GM21360 (cell line): ENCODE results near the gene LIPH.
A peak's percentile ranks its signal among the peaks of the same experiment; 100 is the strongest.
"Not testable (repeated sequence)": the region's sequence is repeated elsewhere in the genome, so short reads cannot be mapped to it uniquely, and the experiment has no call there.

Experiments
- ATAC-seq: cut with Tn5 transposase; IDR thresholded peaks from one replicate; pipeline ENCODE4 v1.9.1; 2021; ENCODE audit warnings: mild to moderate bottlenecking, moderate library complexity; ENCODE audit not compliant: unreplicated experiment

The LIPH gene

GRCh38 chr3:185552358-185552877, at the start of gene LIPH:
Gene LIPH, minus strand, starts transcription at chr3:185552588. Its CDS starts 117 bp downstream, at chr3:185552471.
- no peak for ATAC-seq

- ATAC-seq, result no peak
These were observed 43.1 kb upstream of the LIPH start for GRCh38 chr3:185595526-185595925.

DNA sequence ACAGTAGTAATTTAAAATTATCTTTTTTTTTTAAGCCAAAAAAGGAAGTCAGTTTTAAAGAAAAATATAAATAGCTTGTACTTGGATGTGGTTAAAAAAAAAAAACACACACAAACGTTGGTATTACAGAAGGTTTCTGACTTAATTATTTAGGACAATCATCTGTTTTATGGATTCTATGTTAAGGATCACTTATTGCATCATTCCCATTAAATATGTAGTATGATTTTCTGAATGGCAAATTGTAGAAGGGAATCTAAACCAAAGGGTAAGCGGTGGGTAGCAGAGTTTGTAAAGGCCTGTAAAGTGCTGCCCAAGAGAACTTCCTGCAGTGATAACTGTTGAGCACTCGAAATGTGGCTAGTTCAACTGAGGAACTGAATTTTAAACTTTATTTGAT, 41.7 kb upstream of the LIPH start:
- ATAC-seq, result no peak

DNA sequence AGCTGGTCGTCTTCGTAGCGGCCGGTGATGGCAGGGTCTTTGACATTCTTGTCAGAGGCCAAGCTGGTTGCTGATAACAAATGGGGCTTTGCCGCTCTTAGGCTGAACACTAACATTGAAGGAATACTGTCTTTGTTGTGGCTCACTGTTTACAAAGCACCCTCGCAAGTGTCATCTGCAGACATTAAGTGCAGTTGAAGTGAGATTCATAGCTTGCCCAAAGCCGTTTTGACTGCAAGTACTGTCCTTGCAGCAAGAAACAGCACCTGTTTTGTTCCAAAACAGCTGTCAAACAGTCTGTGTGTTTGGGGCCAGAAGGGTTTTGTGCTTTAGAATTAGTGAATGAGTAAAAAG, 34.3 kb upstream of the LIPH start:
- no peak for ATAC-seq

DNA sequence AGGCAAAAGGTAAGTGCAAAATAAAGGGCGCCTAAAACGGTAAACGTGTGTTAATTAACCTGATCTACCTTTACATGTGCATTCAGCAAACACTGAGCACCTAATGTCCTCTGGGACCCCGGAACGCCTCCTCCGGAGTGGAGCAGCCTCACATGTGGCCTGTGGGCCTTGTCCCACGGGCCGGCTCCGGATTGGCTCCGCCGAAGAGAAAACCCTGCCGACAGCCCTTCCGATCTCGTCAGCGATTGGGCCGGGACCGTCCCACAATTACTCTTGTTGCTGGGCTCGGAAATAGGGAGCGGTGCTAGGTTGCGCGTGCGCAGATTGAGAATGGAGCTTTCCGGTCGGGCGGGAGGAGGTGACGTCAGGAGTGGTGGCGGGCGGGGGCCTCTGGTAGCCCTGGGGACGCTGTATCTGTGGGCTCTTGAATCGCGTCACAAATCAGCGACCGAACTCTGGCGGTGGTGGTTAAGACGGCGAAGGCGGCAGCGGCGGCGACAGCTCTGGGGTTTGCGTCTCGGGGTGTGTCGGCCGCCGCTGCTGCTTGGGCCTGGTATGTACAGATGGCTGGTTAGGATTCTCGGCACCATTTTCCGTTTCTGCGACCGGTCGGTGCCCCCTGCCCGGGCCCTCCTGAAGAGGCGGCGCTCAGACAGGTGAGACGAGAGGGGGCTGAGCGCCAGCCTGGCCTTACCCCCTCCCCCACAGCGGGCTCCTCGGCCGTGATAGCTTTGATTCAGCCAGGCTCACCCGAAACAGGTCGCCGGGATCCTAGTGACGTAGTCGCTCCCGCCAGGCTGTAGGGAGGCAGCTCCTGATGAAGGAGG, 33.7 kb upstream of the LIPH start, which contains the start of gene SENP2:
Gene SENP2 (plus strand): TSS at position 437 of the 827 bp plus-strand sequence. CDS start 119 bp downstream, at position 556.
- ATAC-seq, result peak; percentile 92

DNA sequence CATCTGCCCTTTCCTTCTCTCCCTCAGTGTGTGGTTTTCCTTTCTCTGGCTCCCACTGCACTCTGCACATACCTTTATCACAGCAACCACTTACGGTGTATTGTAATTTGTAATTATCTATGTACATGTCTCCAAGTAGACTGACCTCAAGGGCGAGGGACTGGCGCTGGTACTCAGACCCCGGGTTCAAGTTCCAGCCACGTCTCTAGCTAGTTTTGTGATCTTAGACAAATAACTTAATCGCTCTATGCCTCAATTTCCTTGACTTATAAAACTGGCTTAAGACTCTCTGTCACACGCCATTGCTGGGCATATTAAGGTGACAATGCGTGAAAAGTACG, 33.1 kb upstream of the LIPH start:
- no peak for ATAC-seq

GRCh38 chr3:185584686-185585085, 32.3 kb upstream of the LIPH start:
- no peak for ATAC-seq

- ATAC-seq, result no peak
These were observed 31.5 kb upstream of the LIPH start for GRCh38 chr3:185583925-185584324.

DNA sequence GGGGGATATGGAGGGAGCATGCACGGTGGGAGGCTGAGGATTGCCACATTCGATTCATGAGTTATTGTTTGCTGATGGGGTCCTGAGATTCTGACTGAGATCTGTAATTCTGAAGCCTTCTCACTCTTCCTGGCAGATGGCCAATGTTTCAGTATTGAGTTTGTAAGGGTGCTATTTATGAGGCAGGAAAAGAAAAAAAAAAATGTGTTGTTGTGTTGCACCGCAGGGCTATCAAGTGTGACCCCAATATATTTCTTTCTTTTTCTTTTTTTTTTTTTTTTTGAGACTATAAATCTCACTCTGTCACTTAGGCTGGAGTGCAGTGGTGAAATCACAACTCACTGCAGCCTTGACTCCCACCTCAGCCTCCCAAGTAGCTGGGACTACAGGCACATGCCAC, 30.5 kb upstream of the LIPH start:
- ATAC-seq, result no peak

- no peak for ATAC-seq
These were observed 29.8 kb upstream of the LIPH start for GRCh38 chr3:185582236-185582635.

GRCh38 chr3:185575108-185575869, 22.9 kb upstream of the LIPH start:
- ATAC-seq, result not testable (repeated sequence)

GRCh38 chr3:185572183-185572582, 19.8 kb upstream of the LIPH start:
- no peak for ATAC-seq

GRCh38 chr3:185561958-185562357, 9.6 kb upstream of the LIPH start:
- no peak for ATAC-seq

DNA sequence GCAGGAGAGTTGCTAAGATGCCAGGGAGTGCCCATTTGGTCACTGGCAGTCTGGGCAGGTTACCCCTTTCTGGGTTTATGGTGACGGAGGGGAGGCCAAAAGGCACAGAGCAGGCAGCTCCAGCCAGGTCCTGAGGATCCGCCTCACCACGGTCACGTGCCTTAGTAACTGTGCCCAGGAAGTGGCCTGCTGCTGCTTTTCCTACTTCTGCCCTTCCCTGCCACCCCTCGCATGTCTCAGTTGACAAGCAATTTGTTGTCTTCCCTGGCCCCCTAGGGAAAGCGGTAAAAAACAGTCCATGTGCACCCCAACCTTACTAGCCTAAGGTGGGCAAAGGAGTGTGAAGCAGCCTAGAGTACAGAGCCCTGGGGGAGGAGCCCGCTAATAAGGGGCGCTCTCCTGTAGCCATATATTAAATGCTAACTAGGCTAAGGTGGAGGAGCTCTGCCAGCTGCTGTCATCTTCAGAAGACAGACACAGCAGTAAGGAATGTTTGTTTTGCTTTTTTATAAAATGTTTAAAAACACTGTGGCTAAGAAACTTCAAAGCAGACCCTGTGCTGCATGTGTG, 9.1 kb upstream of the LIPH start:
- no peak for ATAC-seq

GRCh38 chr3:185560676-185561075, 8.3 kb upstream of the LIPH start:
- ATAC-seq, result no peak

GRCh38 chr3:185559706-185560090, 7.3 kb upstream of the LIPH start:
- ATAC-seq, result no peak

DNA sequence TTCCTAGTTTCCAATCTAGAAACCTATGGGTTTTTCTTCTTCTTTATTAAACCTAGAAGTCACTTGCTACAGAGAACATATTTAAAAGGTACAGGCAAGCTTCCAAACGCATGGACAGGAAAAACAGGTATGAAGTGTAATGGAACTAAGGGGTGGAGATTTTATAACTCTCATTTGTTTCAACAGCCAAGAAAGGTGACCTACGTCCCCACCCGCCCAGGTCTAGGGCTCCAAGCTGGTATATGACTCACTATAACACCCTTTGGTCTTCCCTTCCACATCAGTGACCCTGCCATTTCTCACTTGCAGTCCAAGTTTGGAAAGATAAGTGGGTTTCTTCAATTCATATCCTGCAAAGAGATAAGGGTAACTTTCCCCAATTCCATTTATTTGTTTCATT, 6.0 kb upstream of the LIPH start:
- ATAC-seq, result no peak

DNA sequence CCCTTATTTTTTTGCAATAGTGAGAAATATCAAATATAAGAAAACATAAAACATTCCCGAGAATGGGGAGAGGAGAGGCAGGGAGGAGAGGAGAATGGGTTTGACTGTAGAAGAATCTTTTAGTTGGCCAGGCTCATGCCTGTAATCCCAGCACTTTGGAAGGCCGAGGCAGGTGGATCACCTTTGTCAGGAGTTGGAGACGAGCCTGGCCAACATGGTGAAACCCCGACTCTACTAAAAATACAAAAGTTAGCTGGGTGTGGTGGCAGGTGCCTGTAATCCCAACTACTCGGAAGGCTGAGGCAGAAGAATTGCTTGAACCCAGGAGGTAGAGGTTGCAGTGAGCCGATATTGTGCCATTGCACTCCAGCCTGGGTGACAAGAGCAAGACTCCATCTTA, 4.3 kb upstream of the LIPH start:
- ATAC-seq, result not testable (repeated sequence)

DNA sequence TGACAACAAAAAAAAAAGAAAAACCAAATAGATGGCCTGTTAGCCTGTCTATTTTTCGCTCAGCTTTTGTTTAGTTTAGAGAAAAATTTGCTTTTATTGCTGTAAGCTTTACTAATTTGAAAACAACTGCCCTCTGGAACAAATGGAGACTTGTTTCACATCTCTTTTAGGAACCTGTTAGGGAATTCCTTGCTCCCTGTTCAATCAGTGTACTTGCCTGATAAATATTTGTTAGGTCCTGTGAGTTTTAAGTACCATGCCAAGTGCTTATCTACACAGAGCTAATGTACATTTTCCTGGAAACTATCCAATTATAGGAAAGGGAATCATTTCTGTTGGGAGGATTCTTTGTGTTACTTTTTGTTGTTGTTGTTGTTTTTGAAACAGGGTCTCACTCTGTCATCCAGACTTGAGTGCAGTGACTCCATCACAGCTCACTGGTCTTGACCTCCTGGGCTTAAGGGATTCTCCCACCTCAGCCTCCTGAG, 3.5 kb upstream of the LIPH start:
- ATAC-seq, result no peak

GRCh38 chr3:185555101-185555501, 2.7 kb upstream of the LIPH start:
- no peak for ATAC-seq

- ATAC-seq, result no peak
These were observed 2.7 kb downstream of the LIPH start for GRCh38 chr3:185549651-185550111.
